DMS53 (cell line): ENCODE data around the gene LNPEP.
"Not testable (repeated sequence)": the region's sequence is repeated elsewhere in the genome, so short reads cannot be mapped to it uniquely, and the experiment has no call there.

Experiments used
- DNase-seq: peaks from one replicate; lab custom pipeline; 2025; lab: John Stamatoyannopoulos, UW

The LNPEP gene

GRCh38 chr5:97063251-97063650 is 127.4 kb downstream of the LNPEP start:
- no peak for DNase-seq

- DNase-seq = no peak
Observed at GRCh38 chr5:97065475-97065874, 129.6 kb downstream of the LNPEP start.

- no peak for DNase-seq
Observed at GRCh38 chr5:97067296-97067850, 131.5 kb downstream of the LNPEP start.

DNA sequence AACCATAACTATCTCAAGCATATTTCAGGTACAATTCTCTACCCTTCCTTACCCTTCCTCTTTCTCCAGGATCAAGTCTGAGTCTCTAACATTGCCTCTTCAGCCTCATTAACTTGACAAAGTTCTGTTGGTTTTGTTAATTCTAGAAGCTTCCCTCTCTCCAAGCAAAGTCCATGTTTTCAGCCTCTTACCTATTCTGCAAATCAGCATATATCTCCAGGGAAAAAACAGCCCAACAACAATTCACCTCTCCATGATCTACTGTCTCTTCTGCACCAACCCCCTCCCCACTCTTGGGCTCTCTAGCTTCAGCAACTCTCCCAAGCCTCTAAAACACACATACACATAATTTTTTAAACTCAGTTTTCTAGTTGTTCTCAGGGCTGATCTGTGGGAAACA is 134.4 kb downstream of the LNPEP start:
- no peak for DNase-seq

GRCh38 chr5:97071101-97071500 is 135.2 kb downstream of the LNPEP start:
- DNase-seq = no peak

GRCh38 chr5:97071993-97072392 is 136.1 kb downstream of the LNPEP start:
- no peak for DNase-seq

DNA sequence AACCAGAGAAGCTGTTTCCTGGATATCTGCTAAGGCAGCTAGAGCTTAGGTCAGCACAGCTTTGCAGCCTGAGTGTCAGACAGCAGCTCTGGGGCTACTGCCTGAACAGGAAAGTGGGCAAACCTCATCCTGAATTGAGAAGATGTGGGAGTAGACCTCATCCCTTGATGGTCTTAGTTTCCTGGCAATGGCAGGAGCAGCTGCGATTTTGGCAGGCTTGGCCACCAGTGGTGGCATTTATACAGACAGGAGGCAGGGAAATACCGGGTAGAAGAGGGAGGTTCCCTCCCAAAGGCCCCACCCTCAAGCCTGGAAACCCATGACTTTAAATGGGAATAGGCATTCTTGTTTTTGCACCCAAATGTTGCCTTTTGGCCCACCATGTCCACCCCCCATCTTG is 136.8 kb downstream of the LNPEP start:
- DNase-seq = no peak

DNA sequence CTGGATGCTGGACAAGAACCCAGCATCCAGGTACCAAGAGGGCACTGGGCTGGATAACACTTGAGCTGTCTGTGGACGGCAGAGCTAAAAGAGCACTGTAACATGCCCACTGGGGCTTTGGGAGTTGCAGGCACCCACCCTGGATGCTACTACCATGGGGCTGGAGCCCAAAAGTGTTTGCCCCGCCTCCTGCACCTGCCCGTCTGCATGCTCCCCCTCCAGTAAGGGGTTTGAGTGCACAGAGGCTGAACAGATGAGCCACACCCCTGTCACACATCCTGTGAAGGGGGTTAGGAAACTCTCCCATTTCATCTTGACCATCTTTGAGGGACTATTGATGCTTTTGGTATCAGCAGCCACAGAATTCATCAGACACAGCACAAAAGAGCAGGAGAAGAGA is 137.5 kb downstream of the LNPEP start:
- DNase-seq = no peak

GRCh38 chr5:97074859-97075489 is 139.1 kb downstream of the LNPEP start:
- no peak for DNase-seq

GRCh38 chr5:97075649-97076048 is 139.8 kb downstream of the LNPEP start:
- no peak for DNase-seq

- no peak for DNase-seq
Observed at GRCh38 chr5:97076098-97076497, 140.2 kb downstream of the LNPEP start.

DNA sequence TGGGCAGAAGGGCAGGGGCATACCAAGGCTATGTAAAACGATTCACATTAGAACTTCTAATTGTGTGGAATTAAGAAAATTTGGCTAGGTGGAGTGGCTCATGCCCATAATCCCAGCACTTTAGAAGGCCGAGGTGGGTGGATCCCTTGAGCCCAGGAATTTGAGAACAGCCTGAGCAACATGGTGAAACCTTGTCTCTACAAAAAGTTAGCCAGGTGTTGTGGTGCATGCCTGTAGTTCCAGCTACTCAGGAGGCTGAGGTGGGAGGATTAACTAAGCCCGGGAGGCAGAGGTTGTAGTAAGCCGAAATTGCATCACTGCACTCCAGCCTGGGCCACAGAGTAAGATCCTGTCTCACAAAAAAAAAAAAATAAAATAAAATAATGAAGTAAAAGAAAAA is 141.4 kb downstream of the LNPEP start:
- DNase-seq = no peak

DNA sequence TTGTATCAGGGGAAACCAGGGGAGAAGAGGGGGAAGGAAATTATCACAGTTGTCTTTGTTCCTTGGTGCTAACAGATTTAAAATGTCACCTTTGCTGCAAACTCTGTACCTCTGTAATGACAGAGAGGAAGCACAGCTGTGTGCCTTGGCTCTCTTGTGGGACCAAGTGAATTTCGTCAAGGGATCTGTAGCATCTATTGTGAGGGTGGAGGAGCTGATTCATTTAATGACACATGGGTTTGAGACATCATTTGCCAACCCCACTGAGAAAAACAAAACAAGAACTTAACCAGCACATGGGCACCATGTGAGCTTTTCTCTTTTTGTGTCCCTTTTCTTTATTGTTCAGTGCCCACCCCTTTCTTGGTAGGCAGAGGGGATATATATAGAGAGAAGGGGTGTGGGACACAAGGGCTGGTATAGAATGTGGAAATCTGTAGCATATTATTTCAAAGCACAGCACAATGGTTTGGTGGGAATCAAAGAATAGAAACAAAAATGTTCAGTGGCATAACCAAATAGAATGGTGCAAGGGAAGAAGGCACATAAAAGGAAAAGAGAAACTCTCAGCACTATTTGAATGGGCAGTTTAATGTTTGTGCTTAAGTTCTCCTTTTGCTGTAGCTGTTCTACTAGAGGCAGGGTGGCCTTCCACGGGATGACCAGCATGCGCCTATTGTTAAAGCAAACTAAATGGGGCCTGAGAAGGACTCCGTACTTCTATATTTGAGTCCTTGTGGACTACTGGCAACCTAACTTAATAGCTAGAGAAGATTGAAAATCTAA is 143.3 kb downstream of the LNPEP start:
- no peak for DNase-seq

DNA sequence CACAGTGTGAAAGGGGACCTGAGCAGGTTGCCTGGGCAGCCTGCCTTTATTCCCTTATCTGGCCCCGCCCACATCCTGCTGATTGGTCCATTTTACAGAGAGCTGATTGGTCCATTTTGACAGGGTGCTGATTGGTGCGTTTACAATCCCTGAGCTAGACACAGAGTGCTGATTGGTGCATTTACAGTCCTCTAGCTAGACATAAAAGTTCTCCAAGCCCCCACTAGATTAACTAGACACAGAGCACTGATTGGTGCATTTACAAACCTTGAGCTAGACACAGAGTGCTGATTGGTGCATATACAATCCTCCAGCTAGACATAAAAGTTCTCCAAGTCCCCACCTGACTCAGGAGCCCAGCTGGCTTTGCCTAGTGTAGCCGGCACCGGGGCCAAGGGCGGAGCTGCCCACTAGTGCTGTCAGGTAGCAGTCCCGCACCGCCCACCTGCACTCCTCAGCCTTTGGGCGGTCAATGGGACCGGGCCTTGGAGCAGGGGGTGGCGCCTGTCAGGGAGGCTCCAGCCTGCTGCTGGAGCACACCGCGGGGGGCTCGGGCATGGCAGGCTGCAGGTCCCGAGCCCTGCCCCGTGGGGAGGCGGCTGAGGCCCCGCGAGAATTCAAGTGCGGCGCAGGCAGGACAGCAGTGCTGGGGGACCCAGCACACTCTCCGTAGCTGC is 149.0 kb downstream of the LNPEP start:
- DNase-seq = not testable (repeated sequence)

DNA sequence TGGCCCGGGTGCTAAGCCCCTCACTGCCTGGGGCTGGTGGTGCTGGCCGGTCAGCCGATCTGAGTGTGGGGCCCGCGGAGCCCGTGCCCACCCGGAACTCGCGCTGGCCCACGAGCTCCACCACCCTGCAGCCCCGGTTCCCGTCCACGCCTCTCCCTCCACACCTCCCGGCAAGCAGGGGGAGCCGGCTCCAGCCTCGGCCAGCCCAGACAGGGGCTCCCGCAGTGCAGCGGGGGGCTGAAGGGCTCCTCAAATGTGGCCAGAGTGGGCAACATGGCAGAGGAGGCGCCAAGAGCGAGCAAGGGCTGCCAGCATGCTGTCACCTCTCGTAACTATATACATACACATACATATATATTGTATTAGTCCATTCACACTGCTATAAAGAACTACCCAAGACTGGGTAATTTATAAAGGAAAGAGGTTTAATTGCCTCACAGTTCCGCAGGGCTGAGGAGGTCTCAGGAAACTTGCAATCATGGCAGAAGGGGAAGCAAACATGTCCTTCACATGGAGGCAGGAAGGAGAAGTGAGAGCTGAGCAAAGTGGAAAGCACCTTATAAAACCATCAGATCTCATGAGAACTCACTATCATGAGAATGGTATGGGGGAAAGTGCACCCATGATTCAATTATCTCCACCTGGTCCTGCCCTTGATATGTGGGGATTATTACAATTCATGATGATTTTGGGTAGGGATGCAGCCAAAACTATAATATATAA is 149.7 kb downstream of the LNPEP start:
- no peak for DNase-seq
